Tibial nerve (tissue), 4 donors: ENCODE data around the gene NFKBIB. TPM values are rescaled to one million over a fixed set of nuclear protein-coding genes. Genes with fewer than 3 reads are reported as not detected.
A peak's percentile ranks its signal among the peaks of the same experiment; 100 is the strongest.
"Not testable (repeated sequence)": the region's sequence is repeated elsewhere in the genome, so short reads cannot be mapped to it uniquely, and the experiment has no call there.

Source experiments
- DNase-seq, 2 donors: peaks; one replicate each; pipeline ENCODE4 v3.0.0-alpha.2; 2019; ENCODE audit warnings: low spot score in 2 of 2
- H3K27ac ChIP-seq, 4 donors: fragments of 200-600 bp; sonication (generic) in 3 of 4; one replicate each; pipeline ENCODE4 v1.5.1; 2017 to 2019; ENCODE audit warnings: mild to moderate bottlenecking in 1 of 4
- H3K27me3 ChIP-seq, 2 donors: fragments of 200-600 bp; sonication (generic) in 1 of 2; one replicate each; pipeline versions ENCODE4 v1.5.1 to v1.6.0; 2017 to 2019
- H3K36me3 ChIP-seq, 3 donors: fragments of 200-600 bp; sonication (generic); one replicate each; pipeline ENCODE4 v1.5.1; 2018 to 2019
- H3K4me1 ChIP-seq, 4 donors: fragments of 200-600 bp; sonication (generic) in 3 of 4; one replicate each; pipeline ENCODE4 v1.5.1; 2017 to 2019
- H3K4me3 ChIP-seq, 4 donors: fragments of 200-600 bp; sonication (generic) in 3 of 4; one replicate each; pipeline ENCODE4 v1.5.1; 2017 to 2019; ENCODE audit warnings: mild to moderate bottlenecking in 1 of 4, moderate library complexity in 1 of 4
- H3K9me3 ChIP-seq, 4 donors: fragments of 200-600 bp; sonication (generic) in 3 of 4; one replicate each; pipeline ENCODE4 v1.5.1; 2017 to 2019
- EP300 ChIP-seq, 2 donors: sonication (generic); formaldehyde crosslinking; IDR thresholded peaks; one replicate each; pipeline ENCODE4 v1.6.1; 2017; ENCODE audit warnings: antibody characterized with exemption in 2 of 2, mild to moderate bottlenecking in 1 of 2
- POLR2A ChIP-seq, 2 donors: fragments of 450-650 bp; IDR thresholded peaks; one replicate each; pipeline ENCODE4 v1.6.1; 2017; ENCODE audit warnings: antibody characterized with exemption in 2 of 2, mild to moderate bottlenecking in 2 of 2, moderate library complexity in 2 of 2
- WGBS, 2 donors: methylation state at CpG; one replicate each; pipeline ENCODE4 v1.1.5; 2018; 5-methylcytosine and 5-hydroxymethylcytosine counted together
- total RNA-seq, 4 donors: library from RNA; depleted of rRNA; stranded (reverse); fragments of >200 nt; gene quantifications; one replicate each; pipeline ENCODE4 v1.1.0, GENCODE V29; 2016
- TF ChIP-seq, protein P1 (sequence below), 5 experiments: fragments of 200-600 bp in 3 of 5; fragments of 450-650 bp in 2 of 5; sonication (generic) in 3 of 5; IDR thresholded peaks; one replicate each; pipeline ENCODE4 v1.5.1; 2016 to 2019; ENCODE audit warnings: antibody characterized with exemption in 5 of 5, mild to moderate bottlenecking in 3 of 5, moderate library complexity in 2 of 5

NFKBIB gene
- total RNA-seq, 4 donors from 2014 or later: 16.0 to 33.0 (median 25.2) TPM

DNA sequence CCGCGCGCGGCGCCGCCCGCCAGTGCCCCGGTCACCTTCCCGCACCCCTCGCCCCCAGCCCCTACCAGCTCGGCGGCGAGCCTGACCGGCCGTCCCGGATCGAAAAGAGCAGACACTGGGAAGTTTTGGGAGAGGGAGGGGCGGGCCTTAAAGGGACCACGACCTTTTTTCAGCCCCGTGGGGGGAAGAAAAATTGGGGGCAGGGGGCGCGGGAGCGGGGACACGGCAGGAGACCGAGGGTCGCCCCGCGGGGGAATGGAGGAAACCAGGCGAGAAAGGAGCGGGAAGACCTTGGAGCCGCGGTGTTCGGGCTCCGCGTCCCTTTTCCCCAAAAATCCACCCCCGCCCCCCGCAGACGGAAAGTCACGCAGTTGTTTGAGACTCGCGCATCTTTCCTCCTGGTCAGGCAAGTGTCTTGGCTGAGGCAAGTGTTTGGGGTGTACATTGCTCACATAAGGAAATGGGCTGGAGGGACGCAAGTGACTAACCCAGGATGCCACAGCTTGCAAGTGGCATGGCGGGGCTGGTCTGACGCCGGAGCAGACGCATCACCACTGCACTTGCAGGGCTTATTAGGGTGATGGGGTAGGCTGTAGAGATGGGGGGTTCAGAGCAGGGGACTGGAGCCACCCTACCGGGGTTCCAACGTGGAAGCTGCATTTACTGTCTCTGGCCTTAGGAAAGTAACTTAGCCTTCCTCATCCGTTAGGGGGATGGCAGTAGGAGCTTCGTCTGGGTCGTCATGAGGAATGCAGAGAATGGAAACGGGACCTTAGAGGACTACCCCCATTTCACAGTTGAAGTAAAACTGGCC lies 47.3 kb upstream of the NFKBIB start:
- WGBS, 2 donors: 1% methylated on average over 50 to 51 of the region's 52 CpGs
- H3K4me1 ChIP-seq: peaks cover 0 to 32% (median 20%) of the 10 kb centered on the region in 4 donors
- DNase-seq: peak; percentile 46 to 51
- peak overlapping the region; percentile 69 to 91 (median 86) for H3K4me3 ChIP-seq
- TF ChIP-seq, protein P1, sequence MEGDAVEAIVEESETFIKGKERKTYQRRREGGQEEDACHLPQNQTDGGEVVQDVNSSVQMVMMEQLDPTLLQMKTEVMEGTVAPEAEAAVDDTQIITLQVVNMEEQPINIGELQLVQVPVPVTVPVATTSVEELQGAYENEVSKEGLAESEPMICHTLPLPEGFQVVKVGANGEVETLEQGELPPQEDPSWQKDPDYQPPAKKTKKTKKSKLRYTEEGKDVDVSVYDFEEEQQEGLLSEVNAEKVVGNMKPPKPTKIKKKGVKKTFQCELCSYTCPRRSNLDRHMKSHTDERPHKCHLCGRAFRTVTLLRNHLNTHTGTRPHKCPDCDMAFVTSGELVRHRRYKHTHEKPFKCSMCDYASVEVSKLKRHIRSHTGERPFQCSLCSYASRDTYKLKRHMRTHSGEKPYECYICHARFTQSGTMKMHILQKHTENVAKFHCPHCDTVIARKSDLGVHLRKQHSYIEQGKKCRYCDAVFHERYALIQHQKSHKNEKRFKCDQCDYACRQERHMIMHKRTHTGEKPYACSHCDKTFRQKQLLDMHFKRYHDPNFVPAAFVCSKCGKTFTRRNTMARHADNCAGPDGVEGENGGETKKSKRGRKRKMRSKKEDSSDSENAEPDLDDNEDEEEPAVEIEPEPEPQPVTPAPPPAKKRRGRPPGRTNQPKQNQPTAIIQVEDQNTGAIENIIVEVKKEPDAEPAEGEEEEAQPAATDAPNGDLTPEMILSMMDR (IDR thresholded peaks at IDR 0.05): no peak
- peak in 1 of 2 donors; percentile 23 for TF ChIP-seq EP300 (IDR thresholded peaks at IDR 0.05)
- peak overlapping the region; percentile 97 to 99 (median 98) for H3K27ac ChIP-seq
- peaks cover 0 to 4% (median 0%) of the 10 kb centered on the region in 3 donors for H3K36me3 ChIP-seq
- no peaks in the 10 kb centered on the region for H3K9me3 ChIP-seq
- no peaks in the 10 kb centered on the region for H3K27me3 ChIP-seq

DNA sequence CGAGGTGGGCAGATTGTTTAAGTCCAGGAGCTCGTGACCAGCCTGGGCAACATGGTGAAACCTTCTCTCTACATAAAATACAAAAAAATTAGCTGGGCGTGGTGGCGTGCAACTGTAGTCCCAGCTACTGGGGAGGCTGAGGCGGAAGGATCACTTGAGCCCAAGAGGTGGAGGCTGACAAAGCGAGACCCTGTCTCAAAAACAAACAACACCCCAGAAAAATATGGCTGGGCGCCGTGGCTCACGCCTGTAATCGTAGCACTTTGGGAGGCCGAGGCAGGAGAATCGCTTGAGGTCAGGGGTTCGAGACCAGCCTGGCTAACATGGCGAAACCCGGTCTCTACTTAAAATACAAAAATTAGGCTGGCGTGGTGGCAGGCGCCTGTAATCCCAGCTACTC lies 46.6 kb upstream of the NFKBIB start:
- DNase-seq: no peak
- peak overlapping the region in 2 of 4 donors; percentile 98 to 99 for H3K27ac ChIP-seq
- peak overlapping the region in 2 of 4 donors; percentile 85 to 88 for H3K4me3 ChIP-seq
- WGBS, 2 donors: 84 to 88% methylated on average over 17 of the region's 17 CpGs
- no peaks in the 10 kb centered on the region for H3K9me3 ChIP-seq
- TF ChIP-seq, protein P1 (IDR thresholded peaks at IDR 0.05): no peak
- no peak for TF ChIP-seq EP300 (IDR thresholded peaks at IDR 0.05)
- no peak for TF ChIP-seq POLR2A (IDR thresholded peaks at IDR 0.05)
- peaks cover 0 to 24% (median 15%) of the 10 kb centered on the region in 4 donors for H3K4me1 ChIP-seq
- H3K27me3 ChIP-seq: no peaks in the 10 kb centered on the region
- no peaks in the 10 kb centered on the region for H3K36me3 ChIP-seq

DNA sequence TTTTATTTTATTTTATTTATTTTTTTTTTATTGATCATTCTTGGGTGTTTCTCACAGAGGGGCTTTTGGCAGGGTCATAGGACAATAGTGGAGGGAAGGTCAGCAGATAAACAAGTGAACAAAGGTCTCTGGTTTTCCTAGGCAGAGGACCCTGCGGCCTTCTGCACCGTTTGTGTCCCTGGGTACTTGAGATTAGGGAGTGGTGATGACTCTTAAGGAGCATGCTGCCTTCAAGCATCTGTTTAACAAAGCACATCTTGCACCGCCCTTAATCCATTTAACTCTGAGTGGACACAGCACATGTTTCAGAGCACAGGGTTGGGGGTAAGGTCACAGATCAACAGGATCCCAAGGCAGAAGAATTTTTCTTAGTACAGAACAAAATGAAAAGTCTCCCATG lies 44.8 kb upstream of the NFKBIB start:
- DNase-seq, H3K27ac ChIP-seq, H3K36me3 ChIP-seq, H3K9me3 ChIP-seq, H3K4me3 ChIP-seq, H3K27me3 ChIP-seq: not testable (repeated sequence)
- H3K4me1 ChIP-seq: peaks cover 0 to 16% (median 8%) of the 10 kb centered on the region in 4 donors
- WGBS, 2 donors: 46 to 51% methylated on average over 3 of the region's 3 CpGs

DNA sequence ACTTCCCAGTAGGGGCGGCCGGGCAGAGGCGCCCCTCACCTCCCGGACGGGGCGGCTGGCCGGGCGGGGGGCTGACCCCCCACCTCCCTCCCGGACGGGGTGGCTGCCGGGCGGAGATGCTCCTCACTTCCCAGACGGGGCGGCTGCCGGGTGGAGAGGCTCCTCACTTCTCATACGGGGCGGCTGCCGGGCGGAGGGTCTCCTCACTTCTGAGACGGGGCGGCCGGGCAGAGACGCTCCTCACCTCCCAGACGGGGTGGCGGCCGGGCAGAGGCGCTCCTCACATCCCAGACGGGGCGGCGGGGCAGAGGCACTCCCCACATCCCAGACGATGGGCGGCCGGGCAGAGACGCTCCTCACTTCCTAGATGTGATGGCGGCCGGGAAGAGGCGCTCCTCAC lies 44.0 kb upstream of the NFKBIB start:
- H3K4me3 ChIP-seq, H3K9me3 ChIP-seq, H3K36me3 ChIP-seq, H3K27ac ChIP-seq, DNase-seq, H3K27me3 ChIP-seq: not testable (repeated sequence)
- WGBS, 2 donors: 94% methylated on average over 18 of the region's 37 CpGs; no CpG with 5 or more reads in 1 of the 2 donors
- peaks cover 0 to 16% (median 8%) of the 10 kb centered on the region in 4 donors for H3K4me1 ChIP-seq

DNA sequence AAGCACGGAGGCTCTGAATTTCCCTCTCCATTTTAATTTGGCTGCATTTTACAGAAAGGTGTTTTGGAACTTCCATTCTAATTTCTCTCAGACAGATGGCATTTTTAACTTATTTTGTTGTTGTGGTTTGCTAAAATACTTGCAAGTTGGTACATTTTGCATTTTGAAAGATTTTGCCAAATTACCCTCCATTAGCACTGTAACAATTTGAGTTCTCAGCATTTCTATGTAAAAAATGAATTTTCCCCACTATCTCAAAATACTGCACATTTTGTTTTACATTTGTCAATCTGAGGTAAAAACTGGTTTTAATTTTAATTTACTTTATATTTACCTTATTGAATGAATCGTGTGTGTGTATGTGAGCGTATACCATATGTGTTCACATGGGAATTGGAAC lies 43.0 kb upstream of the NFKBIB start:
- no peak overlapping the region for H3K4me3 ChIP-seq
- 72 to 81% methylated on average over 3 of the region's 3 CpGs for WGBS, 2 donors
- H3K9me3 ChIP-seq: no peaks in the 10 kb centered on the region
- peaks cover 0 to 11% (median 7%) of the 10 kb centered on the region in 4 donors for H3K4me1 ChIP-seq
- no peak for DNase-seq
- H3K36me3 ChIP-seq: no peaks in the 10 kb centered on the region
- TF ChIP-seq, protein P1 (IDR thresholded peaks at IDR 0.05): no peak
- TF ChIP-seq EP300 (IDR thresholded peaks at IDR 0.05) (no peak), POLR2A (IDR thresholded peaks at IDR 0.05) (no peak)
- no peaks in the 10 kb centered on the region for H3K27me3 ChIP-seq
- peak overlapping the region in 2 of 4 donors; percentile 20 to 50 for H3K27ac ChIP-seq

DNA sequence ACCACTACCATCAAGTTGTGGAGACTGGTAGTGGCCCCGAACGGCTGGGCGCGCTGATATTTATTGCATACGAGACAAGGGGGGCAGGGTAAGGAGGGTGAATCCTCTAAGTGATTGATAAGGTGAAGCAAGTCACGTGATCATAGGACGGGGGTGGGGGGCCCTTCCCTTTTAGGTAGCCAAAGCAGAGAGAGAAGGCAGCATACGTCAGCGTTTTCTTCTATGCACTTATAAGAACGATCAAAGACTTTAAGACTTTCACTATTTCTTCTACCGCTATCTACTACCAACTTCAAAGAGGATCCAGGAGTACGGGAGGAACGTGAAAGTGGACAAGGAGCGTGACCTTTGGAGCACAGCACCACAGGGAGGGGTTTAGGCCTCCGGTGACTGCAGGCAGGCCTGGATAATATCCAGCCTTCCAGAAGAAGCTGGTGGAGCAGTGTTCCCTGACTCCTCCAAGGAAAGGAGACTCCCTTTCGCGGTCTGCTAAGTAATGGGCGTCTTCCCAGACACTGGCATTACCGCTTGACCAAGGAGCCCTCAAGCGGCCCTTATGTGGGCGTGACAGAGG lies 40.1 kb upstream of the NFKBIB start:
- peaks cover 0 to 22% (median 19%) of the 10 kb centered on the region in 4 donors for H3K4me1 ChIP-seq
- not testable (repeated sequence) for H3K9me3 ChIP-seq, H3K4me3 ChIP-seq, DNase-seq, H3K27me3 ChIP-seq, H3K36me3 ChIP-seq, H3K27ac ChIP-seq
- WGBS, 2 donors: 67 to 70% methylated on average over 21 of the region's 21 CpGs
